Erythroblast (primary cell): ENCODE results near the gene RHOF.
A peak's percentile ranks its signal among the peaks of the same experiment; 100 is the strongest.

ENCODE experiments used
- DNase-seq, 2 experiments: peaks; one replicate each; lab custom pipeline; 2025; lab: John Stamatoyannopoulos, UW
- GATA1 ChIP-seq: IDR thresholded peaks from 2 replicates; pipeline ENCODE4 v1.6.1; 2011; ENCODE audit warnings: low read depth, mild to moderate bottlenecking, control low read depth, low read length, moderate library complexity
- POLR2A ChIP-seq: IDR thresholded peaks from 2 replicates; pipeline ENCODE4 v1.6.1; 2011; ENCODE audit warnings: mild to moderate bottlenecking, low read length

RHOF gene

DNA sequence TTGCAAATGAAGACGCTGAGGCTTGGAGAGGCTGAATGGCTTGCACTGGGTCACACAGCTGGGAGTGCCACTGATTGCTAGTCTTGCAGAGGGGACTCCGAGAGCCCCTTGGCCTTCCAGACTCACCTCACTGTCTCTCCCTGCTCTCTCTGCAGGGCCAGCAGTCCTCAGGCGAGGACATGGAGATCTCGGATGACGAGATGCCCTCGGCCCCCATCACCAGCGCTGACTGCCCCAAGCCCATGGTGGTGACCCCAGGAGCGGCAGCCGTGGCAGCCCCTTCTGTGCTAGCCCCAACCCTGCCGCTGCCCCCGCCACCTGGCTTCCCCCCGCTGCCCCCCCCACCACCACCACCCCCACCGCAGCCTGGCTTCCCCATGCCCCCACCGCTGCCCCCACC is 20.5 kb upstream of the RHOF start:
- TF ChIP-seq POLR2A (no peak), GATA1 (no peak)
- DNase-seq = no peak

DNA sequence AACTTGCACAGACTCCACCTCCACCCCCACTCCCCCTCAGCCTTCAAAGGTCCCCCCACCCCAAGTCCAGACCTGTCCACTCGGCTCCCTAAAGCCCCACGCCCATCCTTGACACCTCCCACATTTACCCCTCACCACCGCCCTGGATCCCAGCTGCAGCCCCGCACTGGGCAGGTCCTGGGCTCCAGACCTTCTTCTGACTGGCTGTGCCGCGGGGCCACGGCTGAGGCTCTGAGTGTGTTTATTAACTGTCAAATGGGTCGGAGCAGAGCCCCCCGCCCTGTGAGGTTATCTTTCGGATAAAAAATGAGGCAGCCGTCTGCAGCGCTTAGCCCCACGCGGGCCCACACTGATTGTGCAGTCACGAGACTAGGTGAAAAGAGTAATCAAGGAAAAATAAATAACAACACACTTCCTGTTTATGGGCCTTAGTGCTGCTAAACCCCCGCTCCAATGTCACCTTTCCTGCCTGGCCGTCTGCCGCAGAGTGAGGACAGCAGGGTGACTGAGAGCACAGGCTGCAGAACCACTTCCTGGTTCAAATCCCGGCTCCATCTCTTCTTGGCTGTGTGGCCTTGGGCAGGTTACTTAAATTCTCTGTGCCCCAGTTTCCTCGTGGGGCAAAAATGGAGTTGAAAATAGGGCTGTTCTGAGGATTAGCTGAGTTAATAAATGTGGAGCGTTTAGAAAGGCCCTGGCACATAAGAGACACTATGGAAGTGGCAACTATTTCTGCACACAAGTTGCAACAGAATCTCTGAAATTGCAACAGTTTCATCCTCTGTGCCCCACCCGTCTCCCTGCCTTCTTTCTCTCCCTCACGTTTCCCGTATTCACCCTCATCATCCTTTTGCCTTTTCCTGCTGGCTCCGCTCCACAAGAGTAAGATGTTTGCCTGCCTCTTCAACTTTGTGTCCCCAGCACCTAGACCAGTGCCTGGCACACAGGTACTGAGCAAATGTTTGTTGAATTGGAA is 19.7 kb upstream of the RHOF start:
- peak in 1 of 2 experiments; percentile 54 for DNase-seq
- TF ChIP-seq POLR2A (no peak), GATA1 (no peak)

DNA sequence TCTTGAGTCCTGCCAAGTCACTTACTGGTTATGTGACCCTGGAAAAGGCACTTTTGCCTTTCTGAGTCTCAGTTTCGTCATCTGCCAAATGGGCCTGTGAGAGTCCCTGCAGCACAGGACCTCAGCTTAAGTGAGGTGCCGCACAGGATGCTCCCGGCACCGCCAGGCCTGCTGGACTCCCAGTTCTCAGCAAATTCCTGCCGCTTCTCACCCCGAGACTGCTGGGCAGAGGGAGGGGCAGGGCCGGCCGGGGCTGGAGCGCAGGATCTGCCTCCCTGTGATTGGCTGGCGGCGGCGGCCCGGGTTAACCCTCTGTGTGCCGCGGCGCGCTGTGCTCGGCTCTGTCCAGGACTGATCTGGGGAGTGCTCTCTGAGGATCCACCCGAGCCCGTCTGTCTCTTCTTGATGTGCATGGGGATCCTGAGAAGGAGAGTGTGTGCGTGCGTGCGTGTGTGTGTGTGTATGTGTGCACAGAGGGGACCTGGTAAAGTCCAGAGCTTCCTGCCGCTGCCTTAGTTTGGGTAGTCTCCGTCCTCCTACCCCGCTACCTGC is 18.9 kb upstream of the RHOF start:
- DNase-seq = peak; percentile 77 to 81
- no peak for TF ChIP-seq POLR2A
- no peak for TF ChIP-seq GATA1

DNA sequence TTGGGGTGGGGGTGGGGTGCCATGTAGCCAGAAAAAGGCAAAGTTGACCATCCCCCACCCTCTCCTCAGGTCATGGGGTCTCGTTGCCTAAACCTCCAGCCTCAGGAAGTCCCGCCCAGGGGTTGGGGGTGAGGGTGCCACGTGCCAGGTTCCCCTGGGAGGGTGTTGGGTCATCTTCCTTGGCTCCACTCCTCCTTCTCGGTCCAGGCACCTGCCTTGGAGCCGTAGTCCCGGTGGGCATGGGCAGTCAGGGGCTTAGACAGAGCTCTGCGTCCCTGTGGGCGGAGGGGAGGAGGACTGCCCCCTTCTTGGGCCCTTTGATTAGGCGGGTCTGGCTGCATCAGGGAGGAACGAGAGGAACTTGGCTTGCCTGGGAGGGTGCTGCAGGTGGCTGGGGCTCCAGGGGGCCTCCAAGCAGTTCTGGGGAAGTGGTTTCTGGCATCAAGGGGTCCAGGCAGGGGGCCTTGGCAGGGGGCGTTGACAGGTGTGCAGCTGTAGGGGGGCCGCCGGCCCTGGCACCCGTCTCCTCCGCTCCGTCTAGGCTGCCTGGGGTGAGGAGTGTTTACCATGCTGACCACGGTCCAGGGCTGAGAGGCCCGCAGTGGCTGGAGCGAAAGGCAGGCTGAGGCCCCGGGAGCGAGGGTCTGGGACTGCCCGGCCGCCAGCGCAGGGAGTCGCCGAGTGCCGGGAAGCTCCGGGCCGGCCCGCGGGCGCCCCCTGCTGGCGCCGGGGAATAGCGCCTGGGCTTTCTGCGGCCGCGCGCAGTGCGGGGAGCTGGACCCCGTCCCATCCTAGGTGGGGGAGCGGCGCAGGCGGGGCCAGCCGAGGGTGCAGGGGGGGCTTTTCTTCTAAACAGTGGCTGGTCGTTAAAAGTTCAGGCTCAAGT is 18.2 kb upstream of the RHOF start:
- TF ChIP-seq GATA1 (no peak), POLR2A (no peak)

DNA sequence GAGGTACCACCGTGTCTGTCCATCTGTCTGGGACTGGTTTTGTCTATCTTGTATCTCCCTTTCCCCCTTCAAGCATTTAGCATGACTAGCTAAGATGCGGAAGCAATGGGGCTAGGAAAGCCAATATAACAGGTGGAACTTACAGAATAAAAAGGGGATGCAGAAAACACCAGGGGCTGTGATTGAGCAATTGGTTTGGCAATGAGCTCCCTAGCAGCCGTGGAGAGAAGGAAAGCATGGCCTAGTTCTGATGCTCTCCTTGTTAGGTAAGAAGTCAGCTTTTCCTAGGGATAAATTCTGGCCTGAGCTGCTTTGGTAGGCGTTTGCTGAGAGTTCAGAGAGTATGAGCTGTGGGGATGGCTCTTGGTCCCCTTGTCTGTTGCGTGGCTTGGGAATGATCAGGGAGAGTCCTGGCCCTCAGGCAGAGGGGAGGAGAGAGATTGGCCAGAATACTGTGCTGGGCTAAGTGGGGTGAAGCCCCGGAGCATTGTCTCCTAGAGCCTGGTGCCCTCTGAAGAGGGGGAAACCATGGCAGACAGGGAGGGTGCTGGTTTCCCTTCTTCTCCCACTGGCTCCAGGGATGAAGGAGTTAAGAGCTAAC is 17.4 kb upstream of the RHOF start:
- TF ChIP-seq POLR2A = no peak
- TF ChIP-seq GATA1 = no peak
- no peak for DNase-seq

More for the DNA sequence above, 18.2 kb upstream of the RHOF start:
- peak; percentile 77 to 88 for DNase-seq

DNA sequence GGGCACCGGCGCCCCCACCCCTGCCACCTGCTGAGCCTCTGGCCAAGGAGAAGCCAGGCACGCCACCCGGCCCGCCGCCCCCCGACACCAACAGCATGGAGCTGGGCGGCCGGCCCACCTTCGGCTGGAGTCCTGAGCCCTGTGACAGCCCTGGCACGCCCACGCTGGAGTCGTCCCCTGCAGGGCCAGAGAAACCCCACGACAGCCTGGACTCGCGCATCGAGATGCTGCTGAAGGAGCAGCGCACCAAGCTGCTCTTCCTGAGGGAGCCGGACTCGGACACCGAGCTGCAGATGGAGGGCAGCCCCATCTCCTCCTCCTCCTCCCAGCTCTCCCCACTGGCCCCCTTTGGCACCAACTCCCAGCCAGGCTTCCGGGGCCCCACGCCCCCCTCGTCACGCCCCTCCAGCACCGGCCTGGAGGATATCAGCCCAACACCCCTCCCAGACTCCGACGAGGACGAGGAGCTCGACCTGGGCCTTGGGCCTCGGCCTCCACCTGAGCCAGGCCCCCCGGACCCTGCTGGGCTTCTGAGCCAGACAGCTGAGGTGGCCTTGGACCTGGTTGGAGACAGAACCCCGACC is 16.8 kb upstream of the RHOF start:
- DNase-seq = no peak
- TF ChIP-seq POLR2A (no peak), GATA1 (no peak)

DNA sequence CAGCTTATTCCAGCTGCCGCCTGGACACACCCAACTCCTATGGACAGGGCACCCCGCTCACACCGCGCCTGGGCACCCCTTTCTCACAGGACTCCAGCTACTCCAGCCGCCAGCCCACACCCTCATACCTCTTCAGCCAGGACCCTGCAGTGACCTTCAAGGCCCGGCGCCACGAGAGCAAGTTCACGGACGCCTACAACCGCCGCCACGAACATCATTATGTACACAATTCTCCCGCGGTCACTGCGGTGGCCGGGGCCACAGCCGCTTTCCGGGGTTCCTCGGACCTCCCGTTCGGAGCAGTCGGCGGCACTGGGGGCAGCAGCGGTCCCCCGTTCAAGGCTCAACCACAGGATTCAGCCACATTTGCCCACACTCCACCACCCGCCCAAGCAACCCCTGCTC is 16.2 kb upstream of the RHOF start:
- no peak for DNase-seq
- TF ChIP-seq POLR2A = no peak
- TF ChIP-seq GATA1 = no peak

DNA sequence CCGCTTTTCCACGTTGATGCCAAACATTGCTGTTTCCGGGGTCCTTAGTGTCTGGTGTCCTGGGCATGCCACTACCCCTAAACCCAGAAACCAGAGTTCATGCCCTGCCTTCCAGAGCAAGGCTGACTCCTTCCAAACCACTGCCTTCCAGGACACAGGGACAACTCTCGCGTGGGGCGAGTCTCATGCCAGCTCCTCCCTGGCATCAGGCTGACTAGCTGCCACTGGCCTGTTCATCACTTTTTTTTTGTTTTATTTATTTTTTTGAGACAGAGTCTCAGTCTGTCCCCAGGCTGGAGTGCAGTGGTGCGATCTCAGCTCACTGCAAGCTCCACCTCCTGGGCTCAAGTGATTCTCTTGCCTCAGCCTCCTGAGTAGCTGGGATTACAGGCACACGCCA is 15.1 kb upstream of the RHOF start:
- DNase-seq = no peak
- no peak for TF ChIP-seq POLR2A
- TF ChIP-seq GATA1 = no peak

DNA sequence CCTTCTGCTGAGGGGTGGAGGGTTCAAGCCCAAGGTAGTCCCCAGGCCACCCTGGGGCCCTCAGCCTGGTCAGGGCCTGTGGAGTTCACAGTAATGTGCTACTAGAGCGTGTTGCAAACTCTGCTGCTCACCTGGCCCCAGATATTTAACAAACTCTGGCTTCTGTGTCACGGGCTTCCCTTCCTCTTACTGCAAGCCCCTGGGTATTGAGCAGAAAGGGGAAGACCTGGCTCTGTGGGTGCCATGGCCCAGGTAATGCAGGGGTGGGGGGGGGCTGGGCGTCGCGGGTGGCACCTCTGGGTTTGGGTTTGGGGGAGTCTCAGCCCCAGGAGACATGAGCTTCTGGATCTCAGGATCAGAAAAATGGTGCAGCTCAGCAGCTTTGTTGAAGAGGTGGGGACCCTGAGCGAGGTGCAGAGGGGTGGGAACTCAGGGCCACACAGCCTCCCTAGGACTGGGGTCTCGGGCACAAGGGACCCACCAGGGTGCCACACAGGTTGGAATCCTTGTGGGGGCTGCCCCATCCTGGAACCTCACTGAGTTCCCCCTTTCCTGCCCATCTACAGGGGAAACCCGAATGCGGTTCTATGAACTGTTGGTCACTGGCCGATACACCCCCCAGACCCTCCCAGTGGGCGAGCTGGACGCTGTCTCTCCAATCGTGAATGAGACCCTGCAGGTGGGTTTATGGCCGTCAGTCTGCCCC is 14.3 kb upstream of the RHOF start:
- TF ChIP-seq GATA1 (no peak), POLR2A (no peak)
- DNase-seq = no peak

DNA sequence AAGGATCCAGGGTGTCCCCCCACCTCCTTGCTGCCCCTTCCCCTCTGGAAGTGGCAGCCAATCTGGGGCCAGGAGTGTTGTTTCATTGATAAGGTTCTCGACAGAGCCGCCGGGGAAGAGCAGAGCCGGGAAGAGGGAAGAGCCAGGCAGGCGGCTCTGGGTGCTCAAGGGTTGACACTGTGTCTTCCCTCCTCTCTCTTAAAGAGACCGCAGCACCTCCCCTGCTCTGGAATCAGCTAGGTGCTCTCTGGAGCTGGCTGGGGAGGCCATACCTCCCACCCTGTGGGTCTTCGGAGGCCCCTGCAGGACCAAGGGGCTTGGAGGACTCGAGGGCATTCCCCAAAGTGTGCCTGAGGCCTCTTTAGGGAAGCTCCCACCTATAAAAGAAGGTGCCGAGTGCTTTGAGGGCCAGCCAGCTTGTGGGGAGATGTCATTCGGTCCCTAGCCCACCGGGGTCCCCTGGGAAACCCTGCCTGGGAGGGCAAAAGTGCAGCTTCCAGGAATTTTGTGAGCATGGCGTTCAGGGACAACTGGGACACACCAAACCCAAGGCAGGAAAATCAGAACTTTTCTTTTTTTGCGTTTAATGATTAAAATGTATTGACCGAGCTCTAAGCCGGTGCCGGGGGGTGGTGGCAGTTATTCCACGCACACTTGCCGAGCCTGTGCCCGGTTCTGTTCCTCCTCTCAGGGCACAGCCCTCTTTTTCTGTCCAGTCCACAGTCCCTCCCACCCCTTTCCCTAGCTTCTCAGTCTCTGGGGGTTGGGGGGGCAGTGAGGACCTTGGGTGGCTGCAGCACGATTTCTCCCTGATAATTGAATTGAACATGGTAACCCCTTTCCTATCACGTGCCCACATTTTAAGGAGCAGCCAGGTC is 13.3 kb upstream of the RHOF start:
- DNase-seq = no peak

DNA sequence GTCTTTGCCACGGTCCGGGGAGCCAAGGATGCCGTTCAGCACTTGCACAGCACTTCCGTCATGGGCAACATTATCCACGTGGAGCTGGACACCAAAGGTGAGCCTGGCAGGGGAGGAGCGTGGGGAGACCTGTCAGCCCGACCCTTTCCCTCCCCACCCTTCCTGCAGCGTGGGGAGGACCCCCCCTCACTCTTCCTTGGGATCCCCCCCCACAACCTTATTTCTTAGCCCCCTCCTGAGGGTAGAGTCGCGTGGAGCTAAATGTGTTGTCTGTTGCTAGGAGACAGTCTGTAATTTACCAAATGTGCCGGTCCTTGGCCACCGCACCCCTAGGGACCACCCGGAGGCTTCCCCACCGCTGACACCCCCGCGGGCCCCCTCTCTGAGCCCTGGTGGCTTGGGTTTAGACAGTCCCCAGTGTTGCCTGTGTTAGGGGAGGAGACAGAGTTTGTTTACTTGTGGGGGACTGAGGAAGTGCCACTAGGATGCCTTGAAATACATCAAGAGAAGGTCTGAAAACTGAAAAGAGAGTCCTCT is 12.6 kb upstream of the RHOF start:
- peak in 1 of 2 experiments; percentile 48 for DNase-seq
- TF ChIP-seq POLR2A (no peak), GATA1 (no peak)

More for the DNA sequence above, 13.3 kb upstream of the RHOF start:
- TF ChIP-seq GATA1 (no peak), POLR2A (no peak)
